Panc1 (cell line): Measurements from ENCODE around the gene GAMT. TPM values are rescaled to one million over a fixed set of nuclear protein-coding genes. Genes with fewer than 3 reads are reported as not detected.

Experiments used
- ATAC-seq: fragments of 200-7000 bp; cut with Tn5 transposase; 2 replicates; pipeline ENCODE4 v1.9.1; 2020; ENCODE audit warnings: mild to moderate bottlenecking, moderate library complexity
- BruUV-seq: library from RNA; stranded (reverse); fragments of 400-500 nt; replicated peaks from 2 replicates; lab custom pipeline; 2021; lab: Mats Ljungman, UMichigan
- CTCF ChIA-PET: fragments of 300-600 bp; sonication (Branson Sonifier 250); formaldehyde crosslinking; loops from one replicate; lab custom pipeline; 2022; ENCODE audit warnings: antibody characterized with exemption; lab: Charles Lee
- POLR2A ChIA-PET: fragments of 300-600 bp; sonication (Branson Sonifier 250); formaldehyde crosslinking; loops from one replicate; lab custom pipeline; 2022; ENCODE audit warnings: antibody characterized with exemption; lab: Charles Lee
- DNase-seq: peaks from one replicate; pipeline ENCODE4 v3.0.0-alpha.2; 2010; ENCODE audit warnings: low read depth, low spot score
- H3K27ac ChIP-seq: 2 replicates; pipeline ENCODE4 v1.5.1; 2011; ENCODE audit warnings: mild to moderate bottlenecking, low read length, inconsistent platforms
- H3K27me3 ChIP-seq: fragments of 200-500 bp; sonication (Bioruptor generic); 2 replicates; pipeline ENCODE4 v1.6.0; 2014; ENCODE audit warnings: low read length, inconsistent platforms; ENCODE audit not compliant: control insufficient read depth, insufficient read depth
- H3K36me3 ChIP-seq: fragments of 200-500 bp; sonication (Bioruptor generic); 2 replicates; pipeline ENCODE4 v1.5.1; 2014; ENCODE audit warnings: inconsistent platforms, mild to moderate bottlenecking, low read length, moderate library complexity; ENCODE audit not compliant: control insufficient read depth, insufficient read depth
- H3K4me1 ChIP-seq: 2 replicates; pipeline ENCODE4 v1.5.1; 2011; ENCODE audit warnings: inconsistent platforms, mild to moderate bottlenecking, low read length, moderate library complexity; ENCODE audit not compliant: control insufficient read depth, insufficient read depth
- H3K4me3 ChIP-seq, 2 experiments: 2 replicates each; pipeline ENCODE4 v1.5.1; 2011 to 2012; ENCODE audit warnings: low read depth in 2 of 2, low read length in 2 of 2, mild to moderate bottlenecking in 2 of 2, inconsistent platforms in 1 of 2, moderate library complexity in 1 of 2
- H3K9me3 ChIP-seq: fragments of 200-500 bp; sonication (Bioruptor generic); 2 replicates; pipeline ENCODE4 v1.5.1; 2014; ENCODE audit warnings: low read depth, mild to moderate bottlenecking, inconsistent platforms, low read length, moderate library complexity; ENCODE audit not compliant: control insufficient read depth, insufficient read depth
- POLR2AphosphoS5 ChIP-seq: IDR thresholded peaks from 2 replicates; pipeline ENCODE4 v1.6.1; 2012; ENCODE audit warnings: mild to moderate bottlenecking, low read depth, low read length, moderate library complexity
- SIN3A ChIP-seq: IDR thresholded peaks from 2 replicates; pipeline ENCODE4 v1.6.1; 2012; ENCODE audit warnings: low read depth, mild to moderate bottlenecking, low read length, moderate library complexity, borderline replicate concordance; ENCODE audit not compliant: insufficient read depth
- TCF7L2 ChIP-seq: IDR thresholded peaks from 2 replicates; pipeline ENCODE4 v1.6.1; 2011; ENCODE audit warnings: mild to moderate bottlenecking, low read depth, low read length, inconsistent platforms
- in situ Hi-C: cut with HindIII; loops from 2 replicates; pipeline ENCODE4 v1.10.0; 2016; ENCODE audit warnings: low sequenced_read_pairs, low pct_unique_long_range_greater_than_20kb
- intact Hi-C: fragments of 100-400 bp; cut with micrococcal nuclease; formaldehyde crosslinking; loops from one replicate; pipeline ENCODE4 v1.10.0; 2022; ENCODE audit not compliant: unreplicated experiment
- total RNA-seq: library from RNA; stranded (reverse); gene quantifications from one replicate; pipeline ENCODE4 v1.2.1, GENCODE V29; 2021; ENCODE audit not compliant: unreplicated experiment
- TF ChIP-seq, protein P1 (sequence below), 2 experiments: IDR thresholded peaks; 2 replicates each; pipeline ENCODE4 v1.6.1; 2011 to 2012; ENCODE audit warnings: low read depth in 2 of 2, control low read depth in 1 of 2, low read length in 1 of 2, mild to moderate bottlenecking in 1 of 2, moderate library complexity in 1 of 2; ENCODE audit not compliant: insufficient read depth in 1 of 2
- TF ChIP-seq, protein P2 (sequence below): fragments of 450-650 bp; IDR thresholded peaks from 2 replicates; pipeline ENCODE4 v1.5.1; 2017; ENCODE audit warnings: mild to moderate bottlenecking

GAMT gene
- total RNA-seq, 1 experiment from 2014 or later, result 21.2 TPM

DNA sequence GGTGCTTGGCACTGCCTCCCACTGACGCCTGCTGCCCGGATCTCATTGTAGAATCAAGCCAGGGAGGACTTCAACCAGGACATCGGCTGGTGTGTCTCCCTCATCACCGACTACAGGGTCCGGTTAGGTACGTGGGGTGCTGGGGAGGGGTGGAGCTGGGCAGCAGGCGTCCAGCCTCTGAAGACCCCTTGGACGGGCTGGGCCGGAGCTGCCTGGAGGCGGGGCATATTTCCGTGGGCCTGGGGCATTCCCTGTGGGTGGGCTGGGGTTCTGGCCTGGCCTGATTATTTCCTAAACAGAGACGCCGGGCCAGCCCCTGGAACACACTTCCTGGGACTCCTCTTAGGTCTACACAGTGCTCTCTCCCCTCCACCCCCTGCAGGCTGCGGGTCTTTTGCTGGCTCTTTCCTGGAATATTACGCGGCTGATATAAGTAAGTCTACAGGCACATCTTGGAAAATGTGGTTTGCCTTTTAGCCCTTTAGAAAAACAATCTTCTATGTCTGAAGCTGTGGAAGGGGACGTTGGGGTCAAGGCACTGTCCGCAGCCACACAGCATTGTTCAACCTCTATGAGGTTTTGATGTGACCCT, 32.0 kb downstream of the GAMT start:
- H3K36me3 ChIP-seq, result no peaks in the 10 kb centered on the region
- H3K9me3 ChIP-seq, result no peaks in the 10 kb centered on the region
- H3K4me3 ChIP-seq, result no peak overlapping the region
- no peak overlapping the region for H3K27ac ChIP-seq
- BruUV-seq, result no TSS peak
- TF ChIP-seq TCF7L2, result no peak
- TF ChIP-seq POLR2AphosphoS5, result no peak
- TF ChIP-seq, protein P1, sequence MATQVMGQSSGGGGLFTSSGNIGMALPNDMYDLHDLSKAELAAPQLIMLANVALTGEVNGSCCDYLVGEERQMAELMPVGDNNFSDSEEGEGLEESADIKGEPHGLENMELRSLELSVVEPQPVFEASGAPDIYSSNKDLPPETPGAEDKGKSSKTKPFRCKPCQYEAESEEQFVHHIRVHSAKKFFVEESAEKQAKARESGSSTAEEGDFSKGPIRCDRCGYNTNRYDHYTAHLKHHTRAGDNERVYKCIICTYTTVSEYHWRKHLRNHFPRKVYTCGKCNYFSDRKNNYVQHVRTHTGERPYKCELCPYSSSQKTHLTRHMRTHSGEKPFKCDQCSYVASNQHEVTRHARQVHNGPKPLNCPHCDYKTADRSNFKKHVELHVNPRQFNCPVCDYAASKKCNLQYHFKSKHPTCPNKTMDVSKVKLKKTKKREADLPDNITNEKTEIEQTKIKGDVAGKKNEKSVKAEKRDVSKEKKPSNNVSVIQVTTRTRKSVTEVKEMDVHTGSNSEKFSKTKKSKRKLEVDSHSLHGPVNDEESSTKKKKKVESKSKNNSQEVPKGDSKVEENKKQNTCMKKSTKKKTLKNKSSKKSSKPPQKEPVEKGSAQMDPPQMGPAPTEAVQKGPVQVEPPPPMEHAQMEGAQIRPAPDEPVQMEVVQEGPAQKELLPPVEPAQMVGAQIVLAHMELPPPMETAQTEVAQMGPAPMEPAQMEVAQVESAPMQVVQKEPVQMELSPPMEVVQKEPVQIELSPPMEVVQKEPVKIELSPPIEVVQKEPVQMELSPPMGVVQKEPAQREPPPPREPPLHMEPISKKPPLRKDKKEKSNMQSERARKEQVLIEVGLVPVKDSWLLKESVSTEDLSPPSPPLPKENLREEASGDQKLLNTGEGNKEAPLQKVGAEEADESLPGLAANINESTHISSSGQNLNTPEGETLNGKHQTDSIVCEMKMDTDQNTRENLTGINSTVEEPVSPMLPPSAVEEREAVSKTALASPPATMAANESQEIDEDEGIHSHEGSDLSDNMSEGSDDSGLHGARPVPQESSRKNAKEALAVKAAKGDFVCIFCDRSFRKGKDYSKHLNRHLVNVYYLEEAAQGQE (IDR thresholded peaks at IDR 0.05; ENCODE audit: insufficient read depth in 1 of 2, low read depth in 2 of 2, low read length in 1 of 2), result no peak
- no peak for TF ChIP-seq SIN3A
- TF ChIP-seq, protein P2, sequence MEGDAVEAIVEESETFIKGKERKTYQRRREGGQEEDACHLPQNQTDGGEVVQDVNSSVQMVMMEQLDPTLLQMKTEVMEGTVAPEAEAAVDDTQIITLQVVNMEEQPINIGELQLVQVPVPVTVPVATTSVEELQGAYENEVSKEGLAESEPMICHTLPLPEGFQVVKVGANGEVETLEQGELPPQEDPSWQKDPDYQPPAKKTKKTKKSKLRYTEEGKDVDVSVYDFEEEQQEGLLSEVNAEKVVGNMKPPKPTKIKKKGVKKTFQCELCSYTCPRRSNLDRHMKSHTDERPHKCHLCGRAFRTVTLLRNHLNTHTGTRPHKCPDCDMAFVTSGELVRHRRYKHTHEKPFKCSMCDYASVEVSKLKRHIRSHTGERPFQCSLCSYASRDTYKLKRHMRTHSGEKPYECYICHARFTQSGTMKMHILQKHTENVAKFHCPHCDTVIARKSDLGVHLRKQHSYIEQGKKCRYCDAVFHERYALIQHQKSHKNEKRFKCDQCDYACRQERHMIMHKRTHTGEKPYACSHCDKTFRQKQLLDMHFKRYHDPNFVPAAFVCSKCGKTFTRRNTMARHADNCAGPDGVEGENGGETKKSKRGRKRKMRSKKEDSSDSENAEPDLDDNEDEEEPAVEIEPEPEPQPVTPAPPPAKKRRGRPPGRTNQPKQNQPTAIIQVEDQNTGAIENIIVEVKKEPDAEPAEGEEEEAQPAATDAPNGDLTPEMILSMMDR, result no peak
- no peaks in the 10 kb centered on the region for H3K4me1 ChIP-seq
- in situ Hi-C loops (no loop called here), intact Hi-C loops (no loop called here)
- DNase-seq, result no peak
- ATAC-seq, result no peak
- CTCF ChIA-PET, result no interaction called here
- H3K27me3 ChIP-seq, result no peaks in the 10 kb centered on the region
- POLR2A ChIA-PET, result no interaction called here

DNA sequence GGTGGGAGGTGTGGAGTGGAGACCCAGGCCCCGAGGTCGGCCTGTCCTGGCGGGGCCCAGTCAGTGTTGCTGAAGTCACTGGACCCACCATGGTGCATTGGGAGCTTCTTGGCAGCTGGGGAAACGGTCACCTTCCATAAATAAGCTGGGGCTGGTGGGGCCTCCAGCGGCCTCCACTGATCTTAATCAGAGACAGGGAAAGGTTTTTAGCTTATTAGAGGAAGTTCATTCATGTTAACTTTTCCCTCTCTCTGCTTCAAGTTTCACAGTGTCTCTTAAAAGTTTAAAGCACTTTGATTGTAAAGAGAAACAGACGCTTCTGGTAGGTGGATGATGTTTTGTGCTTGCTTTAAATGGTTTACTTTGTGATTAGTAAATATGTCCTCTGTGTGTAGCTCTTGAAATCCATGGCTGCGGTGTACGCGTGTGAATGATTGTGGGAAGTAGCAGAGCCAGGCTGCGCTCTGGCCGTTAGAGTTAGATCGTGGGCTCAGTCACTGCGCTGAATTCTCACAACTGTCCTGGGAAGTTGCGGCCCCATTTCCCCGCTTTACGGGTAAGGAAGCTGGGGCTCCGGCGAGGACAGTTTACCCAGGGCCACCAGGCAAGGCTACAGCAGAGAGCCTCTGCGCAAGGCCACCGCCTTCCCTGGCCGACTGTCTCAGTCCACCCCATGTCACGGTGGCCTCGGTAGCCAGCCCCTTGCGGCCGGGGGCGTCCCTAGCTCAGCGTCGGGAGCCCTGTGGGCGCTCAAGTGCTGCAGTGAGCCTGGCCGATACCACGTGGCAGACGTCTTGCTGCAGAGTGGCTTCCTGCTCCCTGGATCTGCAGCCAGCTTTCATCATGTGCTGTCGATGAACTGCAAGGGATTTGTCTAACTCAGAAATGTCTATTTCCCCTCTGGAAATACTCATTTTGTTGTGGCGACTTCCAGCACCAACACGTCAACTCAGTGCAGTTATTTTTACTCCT, 34.2 kb downstream of the GAMT start:
- in situ Hi-C loops (no loop called here), intact Hi-C loops (no loop called here)
- TF ChIP-seq, protein P2, result no peak
- TF ChIP-seq TCF7L2 (no peak), POLR2AphosphoS5 (no peak), SIN3A (no peak)
- TF ChIP-seq, protein P1 (IDR thresholded peaks at IDR 0.05; ENCODE audit: insufficient read depth in 1 of 2, low read depth in 2 of 2, low read length in 1 of 2), result no peak
- no TSS peak for BruUV-seq
- Histone ChIP-seq H3K27me3 (no peaks in the 10 kb centered on the region), H3K27ac (no peak overlapping the region), H3K4me3 (no peak overlapping the region), H3K36me3 (no peaks in the 10 kb centered on the region), H3K4me1 (no peaks in the 10 kb centered on the region), H3K9me3 (no peaks in the 10 kb centered on the region)
- DNase-seq, result no peak
- POLR2A ChIA-PET, result no interaction called here
- CTCF ChIA-PET, result no interaction called here
- ATAC-seq, result no peak
